Eye (tissue), 1 donor: ENCODE measurements around the gene SPHK1.
"Not testable (repeated sequence)": the region's sequence is repeated elsewhere in the genome, so short reads cannot be mapped to it uniquely, and the experiment has no call there.

ENCODE experiments used
- DNase-seq: peaks from one replicate; pipeline ENCODE4 v3.0.0-alpha.2; 2015

SPHK1 gene, protein sequence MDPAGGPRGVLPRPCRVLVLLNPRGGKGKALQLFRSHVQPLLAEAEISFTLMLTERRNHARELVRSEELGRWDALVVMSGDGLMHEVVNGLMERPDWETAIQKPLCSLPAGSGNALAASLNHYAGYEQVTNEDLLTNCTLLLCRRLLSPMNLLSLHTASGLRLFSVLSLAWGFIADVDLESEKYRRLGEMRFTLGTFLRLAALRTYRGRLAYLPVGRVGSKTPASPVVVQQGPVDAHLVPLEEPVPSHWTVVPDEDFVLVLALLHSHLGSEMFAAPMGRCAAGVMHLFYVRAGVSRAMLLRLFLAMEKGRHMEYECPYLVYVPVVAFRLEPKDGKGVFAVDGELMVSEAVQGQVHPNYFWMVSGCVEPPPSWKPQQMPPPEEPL

DNA sequence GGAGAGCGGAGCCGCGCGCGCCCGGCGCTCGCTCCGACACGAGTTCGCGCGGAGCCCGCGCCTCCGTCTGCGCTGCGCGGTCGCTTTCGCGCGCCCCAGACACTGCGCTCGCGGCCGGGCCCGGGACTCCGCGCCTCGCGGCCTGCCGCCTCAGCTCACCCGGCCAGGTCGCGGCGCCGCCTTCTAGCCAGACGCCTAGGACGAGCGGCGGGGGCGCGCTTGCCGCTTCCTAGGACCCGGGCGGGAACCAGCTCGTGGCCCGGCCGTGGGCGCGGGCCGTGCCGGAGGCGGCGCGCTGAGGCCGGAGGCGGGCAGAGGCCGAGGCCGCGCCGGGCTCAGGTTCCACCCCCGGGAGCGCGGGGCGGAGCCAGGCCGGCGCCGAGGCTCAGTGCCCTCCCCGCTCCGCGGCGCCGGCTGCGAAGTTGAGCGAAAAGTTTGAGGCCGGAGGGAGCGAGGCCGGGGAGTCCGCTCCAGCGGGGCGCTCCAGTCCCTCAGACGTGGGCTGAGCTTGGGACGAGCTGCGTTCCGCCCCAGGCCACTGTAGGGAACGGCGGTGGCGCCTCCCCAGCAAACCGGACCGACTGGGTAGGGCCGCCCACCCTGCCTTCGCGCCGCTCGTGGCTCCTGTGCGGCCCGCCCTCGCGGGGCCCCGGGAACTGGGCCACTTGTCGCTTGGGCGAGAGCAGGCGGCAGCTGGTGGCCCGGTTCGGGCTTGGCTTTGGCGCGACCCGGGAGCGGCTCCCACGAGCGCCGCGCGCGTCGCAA lies at the start of gene SPHK1:
TSS of gene SPHK1 (plus strand) at position 388 of the 765 bp plus-strand sequence. CDS start 1,036 bp downstream, outside the sequence.
- DNase-seq = peak; percentile 88

DNA sequence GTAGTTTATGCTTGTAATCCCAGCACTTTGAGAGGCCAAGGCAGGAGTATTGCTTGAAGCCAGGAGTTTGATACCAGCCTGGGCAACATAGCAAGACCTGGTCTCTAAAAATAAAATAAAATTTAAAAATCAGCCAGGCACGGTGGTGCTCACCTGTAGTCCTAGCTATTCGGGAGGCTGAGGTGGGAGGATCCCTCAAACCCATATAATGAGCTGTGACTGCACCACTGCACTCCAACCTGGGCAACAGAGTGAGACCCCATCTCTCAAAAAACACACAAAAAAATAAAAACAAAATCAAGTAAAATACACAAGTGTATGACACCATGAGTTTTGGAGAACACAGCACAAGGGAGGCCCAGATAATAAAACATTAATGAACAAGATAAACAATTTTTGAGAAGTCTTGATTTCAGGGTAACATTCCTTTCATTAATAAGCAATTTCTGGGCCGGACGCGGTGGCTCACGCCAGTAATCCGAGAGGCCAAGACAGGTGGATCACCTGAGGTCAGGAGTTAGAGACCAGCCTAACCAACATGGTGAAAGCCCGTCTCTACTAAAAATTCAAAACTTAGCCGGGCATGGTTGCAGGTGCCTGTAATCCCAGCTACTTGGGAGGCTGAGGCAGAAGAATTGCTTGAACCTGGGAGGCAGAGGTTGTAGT lies 48.6 kb upstream of the SPHK1 start:
- no peak for DNase-seq

DNA sequence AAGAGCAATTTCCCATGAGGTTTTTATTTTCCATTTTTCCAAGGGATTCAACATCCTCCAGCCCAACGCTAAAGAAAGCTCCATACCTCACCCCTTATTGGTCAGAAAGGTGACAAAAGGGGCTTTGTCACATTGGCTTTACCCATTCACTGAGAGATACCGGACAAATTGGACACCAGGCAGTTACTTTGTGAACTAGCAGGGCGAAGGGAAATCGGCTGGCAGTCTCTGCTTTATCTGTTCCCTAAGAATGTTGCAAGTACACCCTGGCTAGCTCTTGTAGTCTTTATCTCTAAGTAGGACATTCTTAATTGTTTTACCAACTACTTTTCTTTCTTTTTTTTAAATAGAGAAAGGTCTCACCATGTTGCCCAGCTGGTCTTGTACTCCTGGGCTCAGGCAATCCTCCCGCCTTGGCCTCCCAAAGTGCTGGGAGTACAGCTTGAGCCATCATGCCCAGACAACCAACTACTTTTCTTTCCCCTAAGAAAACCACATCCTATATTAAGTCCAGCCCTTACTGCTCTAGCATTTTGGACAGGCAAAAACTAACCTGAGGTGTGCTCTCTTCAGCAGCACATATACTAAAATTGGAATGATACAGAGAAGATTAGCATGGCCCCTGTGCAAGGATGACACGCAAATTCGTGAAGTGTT lies 47.5 kb upstream of the SPHK1 start:
- no peak for DNase-seq

DNA sequence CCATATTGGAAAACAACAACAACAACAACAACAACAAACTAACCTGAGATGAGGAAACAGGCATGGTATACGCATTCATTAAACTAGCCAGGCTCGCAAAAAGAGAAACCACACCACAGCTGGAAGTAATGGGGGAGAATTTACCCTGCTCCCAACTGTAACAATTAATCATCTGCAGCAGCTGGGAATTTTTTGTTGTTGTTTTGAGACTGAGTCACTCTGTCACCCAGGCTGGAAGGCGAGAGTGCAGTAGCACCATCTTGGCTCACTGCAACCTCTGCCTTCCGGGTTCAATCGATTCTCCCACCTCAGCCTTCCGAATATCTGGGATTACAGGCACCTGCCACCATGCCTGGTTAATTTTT lies 47.0 kb upstream of the SPHK1 start:
- DNase-seq = no peak

DNA sequence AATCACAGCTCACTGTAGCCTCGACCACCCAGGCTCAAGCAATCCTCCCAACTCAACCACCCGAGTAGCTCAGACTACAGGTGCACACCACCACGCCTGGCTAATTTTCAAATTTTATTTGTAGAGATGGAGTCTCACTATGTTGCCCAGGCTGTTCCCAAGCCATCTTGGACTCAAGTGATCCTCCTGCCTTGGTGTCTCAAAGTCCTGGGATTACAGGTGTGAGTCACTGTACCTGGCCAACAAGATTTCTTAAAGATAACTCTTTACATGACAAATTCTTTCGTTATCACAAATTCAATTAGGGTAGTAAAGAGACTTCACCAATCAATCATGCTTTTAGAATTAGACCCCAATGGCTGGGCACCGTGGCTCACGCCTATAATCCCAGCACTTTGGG lies 43.1 kb upstream of the SPHK1 start:
- no peak for DNase-seq

DNA sequence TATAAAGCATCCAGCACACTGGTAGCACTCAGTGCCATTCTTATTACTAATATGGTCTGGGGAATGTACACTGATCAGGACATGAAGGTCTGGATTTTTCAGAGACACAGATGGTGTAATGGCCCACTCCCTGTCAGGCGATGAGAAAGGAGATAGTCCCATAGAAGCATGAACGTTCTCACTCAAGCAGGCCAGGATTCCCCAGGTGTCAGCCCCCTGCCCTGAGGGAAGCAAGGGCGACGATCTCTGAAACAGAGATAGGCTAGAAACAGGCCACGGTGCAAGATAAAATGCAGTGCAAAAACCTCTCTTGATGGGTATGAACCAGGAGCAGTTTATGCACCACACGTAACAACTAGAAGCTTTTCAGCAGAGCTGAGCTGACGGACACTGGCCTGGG lies 41.3 kb upstream of the SPHK1 start:
- DNase-seq = no peak

DNA sequence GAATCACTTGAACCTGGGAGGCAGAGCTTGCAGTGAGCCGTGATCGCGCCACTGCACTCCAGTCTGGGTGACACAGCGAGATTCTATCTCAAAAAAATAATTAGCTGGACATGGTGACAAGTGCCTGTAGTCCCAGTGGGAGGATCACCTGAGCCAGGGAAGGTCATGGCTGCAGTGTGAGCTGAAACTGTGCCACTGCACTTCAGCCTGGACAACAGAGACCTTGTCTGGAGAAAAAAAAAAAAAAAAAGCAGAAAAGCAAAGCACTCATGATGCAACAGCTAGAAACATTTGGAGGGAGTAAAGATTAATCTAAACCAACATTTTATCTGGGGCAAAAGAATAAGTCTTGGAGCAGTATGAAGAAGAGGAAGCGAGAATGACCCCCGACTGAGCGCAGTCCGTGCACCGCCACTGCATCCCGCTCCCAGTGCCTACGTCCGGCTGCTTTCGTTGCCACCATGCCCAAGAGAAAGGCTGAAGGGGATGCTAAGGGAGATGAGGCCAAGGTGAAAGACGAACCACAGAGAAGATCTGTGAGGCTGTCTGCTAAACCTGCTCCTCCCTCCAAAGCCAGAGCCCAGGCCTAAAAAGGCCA lies 38.9 kb upstream of the SPHK1 start:
- DNase-seq = no peak

DNA sequence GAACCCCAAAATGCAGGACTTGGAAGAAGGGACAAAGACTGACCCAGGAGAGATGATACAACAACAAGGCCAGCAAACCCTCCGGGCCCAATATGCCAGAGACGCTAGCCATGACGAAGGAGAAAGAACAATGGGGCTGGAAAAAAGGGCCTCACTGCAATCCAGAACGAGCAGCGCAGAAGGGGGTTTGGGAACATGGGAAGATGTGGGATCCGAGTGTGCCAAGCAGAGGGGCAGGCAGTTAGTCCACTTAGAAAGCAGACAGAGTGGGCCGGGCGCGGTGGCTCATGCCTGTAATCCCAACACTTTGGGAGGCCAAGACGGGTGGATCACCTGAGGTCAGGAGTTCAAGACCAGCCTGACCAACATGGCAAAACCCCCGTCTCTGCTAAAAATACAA lies 37.5 kb upstream of the SPHK1 start:
- DNase-seq = not testable (repeated sequence)

DNA sequence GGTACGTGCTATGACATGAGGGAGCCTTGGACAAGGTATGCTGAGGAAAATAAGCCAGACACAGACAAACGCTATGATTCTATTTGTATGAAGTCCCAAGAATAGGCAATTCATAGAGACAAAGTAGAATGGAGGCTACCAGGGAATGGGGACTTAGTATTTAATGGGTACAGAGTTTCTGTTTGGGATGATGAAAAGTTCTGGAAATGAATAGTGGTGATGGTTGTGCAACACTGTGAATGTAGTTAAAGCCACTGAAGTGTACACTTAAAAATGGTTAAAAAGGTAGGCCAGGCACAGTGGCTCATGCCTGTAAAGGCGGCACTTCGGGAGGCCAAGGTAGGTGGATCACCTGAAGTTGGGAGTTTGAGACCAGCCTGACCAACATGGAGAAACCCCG lies 33.9 kb upstream of the SPHK1 start:
- no peak for DNase-seq

DNA sequence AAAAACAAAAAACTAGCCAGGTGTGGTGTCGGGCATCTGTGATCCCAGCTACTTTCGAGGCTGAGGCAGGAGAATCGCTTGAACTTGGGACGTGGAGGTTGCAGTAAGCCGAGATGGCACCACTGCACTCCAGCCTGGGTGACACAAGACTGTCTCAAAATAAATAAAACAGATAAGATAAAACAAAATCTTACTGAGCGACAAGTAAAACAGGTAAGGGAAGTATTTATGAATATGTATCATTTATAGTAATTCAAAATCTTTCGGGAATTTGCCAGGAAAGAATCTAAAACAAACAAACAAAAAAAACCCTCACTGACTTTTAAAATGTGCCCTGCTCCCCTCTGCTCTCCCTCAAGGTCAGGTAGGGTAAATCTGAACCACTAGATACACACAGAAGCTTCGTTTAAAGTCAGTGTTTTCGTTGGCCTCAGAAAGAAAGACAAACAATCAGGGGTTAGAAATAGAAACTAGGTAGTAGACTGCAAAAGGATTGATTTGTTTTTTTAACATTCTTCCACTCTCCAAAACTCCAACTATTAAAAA lies 32.8 kb upstream of the SPHK1 start:
- no peak for DNase-seq

DNA sequence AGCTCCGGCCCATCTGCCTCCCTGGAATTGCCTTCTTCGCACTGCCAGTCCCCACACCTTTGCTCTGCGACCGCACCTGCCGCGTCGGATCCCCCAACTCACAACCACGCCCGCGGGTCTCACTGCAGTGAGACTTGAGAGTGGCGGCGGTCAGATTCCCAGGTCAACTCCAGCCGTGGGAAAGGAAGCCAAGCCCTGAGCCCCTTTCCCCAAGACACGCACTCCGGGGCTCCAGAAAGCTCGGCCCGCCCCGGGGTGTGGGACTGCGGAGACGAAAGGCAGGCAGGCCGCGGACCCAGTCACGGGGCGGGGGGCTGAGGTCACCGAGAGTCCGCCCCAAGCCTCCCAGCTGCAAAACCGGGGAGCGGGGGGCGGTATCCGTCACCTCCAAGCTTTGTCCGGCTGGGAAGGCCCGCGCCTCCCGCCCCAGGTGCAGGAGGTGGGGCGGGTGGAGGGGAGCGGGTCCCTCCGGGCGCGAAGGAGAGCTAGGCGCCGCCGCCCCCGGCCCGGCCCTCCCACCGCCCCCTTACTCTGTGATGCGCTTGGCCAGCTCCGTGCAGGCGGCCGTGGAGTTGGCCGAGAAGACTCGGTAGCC lies 31.3 kb upstream of the SPHK1 start:
- peak; percentile 73 for DNase-seq

DNA sequence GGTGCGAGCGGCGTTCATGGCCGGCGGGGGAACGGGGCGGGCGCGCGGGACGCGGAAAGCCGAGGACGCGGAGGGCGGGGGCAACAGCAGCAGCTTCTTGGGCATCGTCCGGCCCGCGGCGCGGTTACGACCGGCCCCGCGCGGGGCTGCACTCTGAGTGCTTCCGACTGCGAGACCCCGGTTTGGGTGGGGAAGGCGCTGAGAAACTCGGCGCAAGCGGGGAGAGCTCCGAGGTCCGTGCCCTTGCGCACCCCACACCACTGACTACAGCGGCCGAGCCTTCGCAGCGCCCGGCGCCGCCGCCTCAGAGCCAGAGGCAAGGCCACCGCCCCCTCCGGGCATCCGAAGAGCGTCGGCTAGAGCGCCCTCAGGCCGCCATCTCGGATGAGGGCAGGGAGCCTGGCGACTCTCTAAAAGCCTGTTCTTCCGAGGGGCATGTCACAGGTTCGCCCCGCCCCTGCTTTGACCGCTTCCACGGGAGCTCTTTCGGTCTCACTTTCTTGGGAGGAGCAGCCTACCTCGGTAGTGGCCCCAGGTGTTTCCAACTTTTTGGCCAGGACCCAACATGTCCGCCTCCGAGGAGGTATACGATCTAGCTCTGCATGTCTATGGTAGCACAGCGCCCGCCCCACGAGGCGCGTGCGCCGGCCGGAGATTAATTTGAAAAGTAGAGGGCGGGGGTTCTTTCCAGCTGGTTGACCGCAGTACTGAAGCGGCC lies 30.7 kb upstream of the SPHK1 start, which contains the start of gene PRPSAP1:
TSS of gene PRPSAP1 (minus strand) at position 318 of the 718 bp plus-strand sequence. CDS start at position 105, 213 bp downstream.
- DNase-seq = peak; percentile 97

DNA sequence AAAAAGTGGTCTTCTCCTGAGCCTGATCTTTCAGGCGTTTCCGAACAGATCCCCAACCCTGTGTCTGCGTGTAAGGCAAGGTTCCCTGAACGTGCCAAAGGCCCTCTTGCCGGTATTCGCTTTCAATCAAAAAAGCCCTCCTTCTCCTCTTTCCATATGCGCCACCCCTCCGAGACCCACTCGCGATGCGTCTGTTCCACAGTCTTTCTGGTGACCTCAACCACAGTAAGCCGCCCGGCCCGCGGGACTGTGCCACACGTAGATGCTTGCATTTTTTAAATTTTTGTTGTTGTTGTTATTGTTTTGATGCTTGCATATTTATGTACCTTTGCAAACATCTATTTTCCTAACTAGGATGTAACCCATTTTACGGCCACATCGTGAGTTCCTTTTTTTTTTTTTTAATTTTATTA lies 30.1 kb upstream of the SPHK1 start:
- no peak for DNase-seq

DNA sequence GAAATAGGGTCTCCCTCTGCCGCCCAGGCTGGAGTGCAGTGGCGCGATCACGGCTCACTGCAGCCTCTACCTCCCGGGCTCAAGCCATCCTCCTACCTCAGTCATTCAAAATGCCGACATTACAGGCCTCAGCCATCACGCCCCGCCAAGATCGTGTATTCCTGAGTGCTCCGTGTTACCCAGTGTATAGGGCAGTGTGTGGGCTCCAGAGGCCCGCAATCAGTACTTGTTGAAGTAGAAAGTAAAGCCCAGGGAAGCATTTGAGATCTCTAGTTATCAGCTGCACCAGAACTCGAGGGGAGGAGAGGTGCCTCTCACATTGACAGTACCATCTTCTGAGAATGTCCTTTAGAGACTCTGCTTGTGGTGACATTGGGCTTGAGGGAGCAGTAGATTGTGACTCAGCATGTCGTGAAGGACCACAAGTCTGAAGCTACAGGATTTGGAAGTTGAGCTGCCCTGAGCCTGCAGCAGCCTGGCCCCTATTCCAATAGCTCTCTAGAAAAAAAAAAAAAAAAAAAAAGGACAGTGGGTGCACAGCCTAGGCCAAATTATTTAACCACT lies 29.6 kb upstream of the SPHK1 start:
- peak; percentile 59 for DNase-seq

DNA sequence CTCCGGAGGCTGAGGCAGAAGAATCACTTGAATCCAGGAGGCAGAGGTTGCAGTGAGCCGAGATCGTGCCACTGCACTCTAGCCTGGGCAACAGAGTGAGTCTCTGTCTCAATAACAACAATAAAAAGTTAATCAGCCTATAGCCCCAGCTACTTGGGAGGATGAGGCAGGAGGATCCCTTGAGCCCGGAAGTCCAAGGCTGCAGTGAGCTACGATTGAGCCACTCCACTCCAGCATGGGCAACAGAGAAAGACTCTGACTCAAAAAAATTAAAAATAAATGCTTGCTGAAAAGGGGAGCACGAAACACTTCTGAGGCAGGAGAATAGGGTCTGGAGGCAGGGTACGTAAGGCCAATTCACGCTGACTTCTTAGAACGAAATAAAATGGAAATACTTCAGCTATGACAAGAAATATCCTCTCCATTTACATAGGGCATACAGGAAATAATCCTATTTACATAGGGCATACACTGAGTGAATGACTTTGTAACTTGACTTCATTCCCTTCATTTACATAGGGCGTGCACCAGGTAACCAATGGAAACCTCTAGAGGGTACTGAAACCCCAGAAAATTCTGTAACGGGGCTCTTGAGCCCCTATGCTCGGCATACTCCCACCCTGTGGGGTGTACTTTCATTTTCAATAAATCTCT lies 27.5 kb upstream of the SPHK1 start:
- no peak for DNase-seq

DNA sequence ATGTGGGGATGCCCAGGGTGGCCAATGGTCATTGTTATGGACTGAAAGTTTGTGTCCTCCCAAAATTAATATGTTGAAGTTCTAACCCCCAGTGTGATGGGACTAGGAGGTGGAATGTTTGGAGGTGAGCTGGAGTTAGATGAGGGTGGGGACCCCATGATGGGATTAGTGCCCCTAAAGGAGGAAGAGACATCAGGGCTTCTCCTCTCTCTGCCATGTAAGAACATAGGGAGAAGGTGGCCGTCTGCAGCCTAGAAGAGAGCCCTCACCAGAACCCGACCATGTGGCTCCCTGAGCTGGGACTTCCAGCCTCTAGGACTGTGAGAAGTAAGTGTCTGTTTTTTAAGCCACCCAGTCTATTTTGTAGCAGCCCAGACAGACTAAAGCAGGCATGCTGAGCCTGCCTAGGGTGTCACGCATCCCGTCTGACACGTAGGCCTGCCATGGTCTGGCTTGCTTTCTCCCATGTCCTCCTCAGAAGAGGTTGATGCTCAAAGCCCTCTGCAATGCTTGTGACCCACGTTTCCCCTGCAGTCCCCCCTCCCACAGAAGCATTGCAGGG lies 26.7 kb upstream of the SPHK1 start:
- no peak for DNase-seq

DNA sequence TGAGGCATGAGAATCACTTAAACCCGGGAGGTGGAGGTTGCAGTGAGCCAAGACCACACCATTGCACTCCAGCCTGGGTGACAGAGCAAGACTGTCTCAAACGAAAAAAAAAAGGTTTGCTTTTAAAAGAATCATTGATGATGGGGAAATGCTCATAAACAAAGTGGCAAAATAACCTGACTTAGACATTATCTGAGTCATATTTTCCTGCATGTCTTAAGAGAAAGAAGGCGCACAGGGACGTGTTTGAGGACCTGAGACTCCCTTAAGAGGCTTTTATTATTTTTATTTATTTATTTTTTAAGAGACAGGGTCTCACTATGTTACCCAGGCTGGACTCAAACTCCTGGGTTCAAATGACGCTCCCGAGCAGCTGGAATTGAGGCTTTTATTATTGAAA lies 25.0 kb upstream of the SPHK1 start:
- no peak for DNase-seq

DNA sequence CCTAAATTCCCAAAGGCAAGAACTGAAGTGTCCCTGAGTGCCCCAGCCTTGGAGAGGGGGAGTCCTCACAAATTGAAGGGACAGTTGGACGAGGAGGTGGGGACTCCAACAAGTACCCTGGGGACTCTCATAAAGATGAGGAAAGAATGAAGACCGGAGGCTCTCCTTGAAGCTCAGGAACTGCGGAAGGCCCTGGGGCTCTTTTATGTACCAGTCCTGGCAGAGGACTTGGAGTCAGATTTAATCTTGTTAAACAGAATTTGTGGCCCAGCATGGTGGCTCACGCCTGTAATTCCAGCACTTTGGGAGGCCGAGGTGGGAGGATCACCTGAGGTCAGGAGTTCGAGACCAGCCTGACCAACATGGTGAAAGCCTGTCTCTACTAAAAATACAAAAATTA lies 24.6 kb upstream of the SPHK1 start:
- DNase-seq = not testable (repeated sequence)

DNA sequence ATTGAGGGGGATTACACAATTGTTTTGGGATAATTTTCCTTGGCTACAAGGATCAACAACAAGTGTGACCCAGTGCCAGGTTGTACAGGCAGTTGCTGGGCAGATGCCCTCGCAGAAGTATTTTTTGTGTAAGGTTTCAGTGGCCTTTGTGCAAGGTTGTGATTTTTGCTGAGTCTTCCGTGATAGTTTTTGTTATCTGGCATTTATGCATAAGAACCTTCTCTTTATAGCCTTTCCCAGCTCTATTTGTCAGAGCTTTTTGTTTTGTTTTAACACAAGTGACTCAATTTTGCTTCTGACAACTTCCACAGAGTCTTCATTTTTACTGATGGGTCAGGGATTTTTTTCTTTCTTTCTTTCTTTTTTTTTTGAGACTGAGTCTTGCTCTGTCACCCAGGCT lies 23.9 kb upstream of the SPHK1 start:
- no peak for DNase-seq
